Inferior parietal cortex (tissue), 1 donor: ENCODE data around the gene CHI3L1.

ENCODE experiments used
- DNase-seq: peaks from one replicate; pipeline ENCODE4 v3.0.0-alpha.2; 2016; ENCODE audit errors: extremely low spot score

CHI3L1 gene

DNA sequence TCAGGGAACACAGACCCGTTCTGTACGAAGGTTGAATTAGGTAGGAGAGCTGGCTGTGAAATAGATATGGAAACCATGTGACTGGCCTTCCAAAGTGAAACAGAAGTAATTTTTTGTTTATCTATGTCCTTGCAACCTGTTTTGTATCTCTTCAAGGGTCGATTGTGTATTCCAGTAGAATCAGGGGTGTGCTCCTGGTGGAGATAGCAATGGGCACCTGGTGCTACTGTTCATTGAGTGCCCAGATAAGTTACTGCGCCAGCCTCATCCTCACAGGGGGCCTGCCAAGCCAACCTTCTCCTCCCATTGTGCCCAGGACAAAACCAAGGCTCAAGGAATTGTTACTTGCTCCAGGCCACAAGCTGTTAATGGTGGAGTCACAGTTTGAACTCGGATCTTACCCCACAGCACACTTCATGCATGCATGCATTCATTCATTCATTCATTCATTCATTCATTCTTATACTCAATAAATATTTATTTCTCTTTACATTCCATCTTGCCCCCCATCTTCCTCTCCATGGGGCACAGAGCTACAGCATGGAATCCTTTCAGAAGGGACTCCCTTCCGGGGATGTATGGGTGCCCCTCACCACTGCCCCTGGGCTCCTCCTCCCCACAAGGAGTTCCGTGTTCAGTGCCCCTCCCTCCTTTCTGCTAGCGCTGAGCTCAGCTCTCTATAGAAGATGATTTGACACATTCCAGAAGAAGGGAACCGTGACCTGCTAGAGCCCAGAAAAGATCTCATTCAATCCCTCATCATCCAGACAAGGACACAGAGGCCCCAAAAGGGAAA, 34.9 kb downstream of the CHI3L1 start:
- no peak for DNase-seq

DNA sequence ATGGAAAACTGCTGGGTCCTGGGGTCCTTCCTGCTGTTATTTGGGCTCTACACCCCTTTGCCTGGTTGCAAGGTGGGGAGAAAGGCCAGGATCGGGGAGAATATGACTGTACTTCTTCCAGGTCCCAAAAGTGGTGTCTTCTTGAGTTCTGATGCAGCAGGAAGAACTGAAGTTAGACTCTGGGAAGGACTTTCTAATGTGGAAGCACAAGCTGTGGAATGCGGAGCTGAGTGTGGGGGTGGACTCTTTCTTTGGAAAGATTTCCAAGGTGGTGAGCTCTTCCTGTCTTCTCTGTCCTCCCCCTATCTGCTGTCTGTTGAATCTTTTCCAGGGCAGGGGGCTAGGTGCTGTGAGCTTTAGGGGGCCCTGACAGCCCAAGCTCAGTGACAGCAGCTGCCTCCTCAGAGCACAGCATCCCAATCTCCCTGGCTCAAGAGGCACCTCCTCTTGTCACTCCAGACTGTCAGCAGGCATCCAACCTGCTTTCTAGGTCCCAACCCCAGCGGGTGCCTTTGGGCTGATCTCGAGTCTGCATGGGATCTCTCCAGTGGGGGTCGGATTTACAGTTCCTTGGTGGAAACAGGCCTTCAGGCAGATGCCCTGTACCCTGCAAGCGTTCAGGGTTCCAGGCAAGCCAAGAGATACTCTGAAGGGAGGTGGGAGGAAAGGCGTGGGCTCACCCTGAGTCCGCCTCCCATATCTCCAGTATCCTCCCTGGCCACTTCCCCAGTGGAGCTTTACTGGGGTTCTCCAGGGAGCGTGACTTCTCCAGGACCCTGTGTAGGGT, 35.8 kb downstream of the CHI3L1 start:
- DNase-seq = no peak

DNA sequence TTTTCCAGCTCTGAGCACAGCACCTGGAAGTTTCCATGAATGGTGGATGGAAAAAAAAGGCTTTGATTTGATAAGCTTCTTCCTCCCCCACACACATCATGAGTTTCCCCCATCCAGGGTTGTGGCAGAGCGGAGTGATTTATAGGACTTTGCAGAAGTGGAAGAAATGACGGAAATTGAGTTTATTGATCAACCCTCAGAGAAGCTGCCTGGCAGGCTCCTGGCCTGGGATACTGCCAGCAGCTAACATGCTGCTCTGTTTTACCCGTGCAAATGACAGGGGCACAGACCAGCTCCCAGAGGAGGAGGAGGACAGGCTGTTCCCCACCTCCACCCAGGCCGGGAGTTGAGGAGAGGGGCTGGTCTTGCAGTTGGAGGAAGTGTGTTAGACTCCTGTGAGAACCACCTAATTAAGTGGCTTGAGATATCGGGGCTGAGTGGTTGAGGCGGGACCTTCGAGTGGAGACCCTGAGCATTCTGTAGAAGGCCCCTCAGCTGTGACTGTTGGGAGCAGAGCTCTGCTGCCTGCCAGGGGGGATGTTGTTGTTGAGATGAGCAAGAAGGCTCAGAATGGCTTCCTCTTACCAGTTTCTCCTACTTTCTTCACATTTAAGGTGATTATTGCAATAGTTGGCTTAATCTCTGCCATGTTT, 37.2 kb downstream of the CHI3L1 start:
- no peak for DNase-seq

DNA sequence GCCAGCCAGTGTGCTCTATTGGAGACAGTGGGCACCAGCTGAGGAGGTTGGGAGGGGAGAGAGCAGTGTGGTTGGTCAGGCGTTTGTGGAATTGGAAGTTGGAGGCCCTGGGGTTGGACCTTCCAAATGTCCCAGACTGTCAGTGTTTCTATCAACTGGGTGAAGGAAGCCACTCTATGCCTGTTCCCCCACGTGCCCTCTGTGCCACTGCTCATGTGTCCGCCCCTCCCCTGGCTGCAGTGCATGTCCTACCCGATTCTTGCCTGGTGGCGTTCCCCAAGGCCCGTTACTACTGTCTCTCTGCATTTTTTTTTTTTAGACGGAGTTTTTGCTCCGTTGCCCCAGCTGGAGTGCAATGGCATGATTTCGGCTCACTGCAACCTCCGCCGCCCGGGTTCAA, 37.9 kb downstream of the CHI3L1 start:
- DNase-seq = no peak

DNA sequence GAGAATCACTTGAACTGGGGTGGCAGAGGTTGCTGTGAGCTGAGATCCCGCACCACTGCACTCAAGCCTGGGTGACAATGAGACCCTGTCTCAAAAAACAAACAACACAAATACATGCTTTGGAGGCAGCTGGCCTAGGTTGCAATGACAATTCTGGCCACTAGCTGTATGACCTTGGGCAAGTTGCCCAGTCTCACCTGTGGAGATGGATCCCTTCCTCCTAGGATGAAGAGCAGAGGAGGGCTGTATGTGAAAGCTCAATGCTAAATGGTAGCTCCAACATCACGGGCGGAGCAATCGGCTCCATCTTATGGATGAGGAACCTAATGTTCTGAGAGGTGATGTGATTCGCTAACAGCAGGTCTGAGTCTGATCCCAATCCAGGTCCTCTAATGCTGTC, 38.4 kb downstream of the CHI3L1 start:
- no peak for DNase-seq

DNA sequence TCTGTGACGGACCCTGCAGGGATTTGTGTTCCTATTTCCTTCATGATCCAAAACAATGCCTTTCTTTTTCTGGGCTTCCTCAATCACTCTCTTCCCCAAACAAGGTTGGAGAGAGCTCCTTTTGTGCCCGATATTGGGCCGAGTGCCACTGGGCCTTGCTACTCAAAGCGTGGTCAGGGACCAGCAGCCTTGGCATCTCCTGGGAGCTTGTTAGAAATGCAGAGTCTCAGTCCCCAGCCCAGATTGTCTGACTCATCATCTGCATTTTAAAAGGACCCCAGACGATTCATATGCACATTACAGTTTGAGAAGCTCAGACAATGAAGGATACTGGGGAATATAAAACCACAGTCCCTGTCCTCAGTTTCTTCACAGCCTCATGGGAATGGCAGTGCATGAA, 39.1 kb downstream of the CHI3L1 start:
- no peak for DNase-seq

DNA sequence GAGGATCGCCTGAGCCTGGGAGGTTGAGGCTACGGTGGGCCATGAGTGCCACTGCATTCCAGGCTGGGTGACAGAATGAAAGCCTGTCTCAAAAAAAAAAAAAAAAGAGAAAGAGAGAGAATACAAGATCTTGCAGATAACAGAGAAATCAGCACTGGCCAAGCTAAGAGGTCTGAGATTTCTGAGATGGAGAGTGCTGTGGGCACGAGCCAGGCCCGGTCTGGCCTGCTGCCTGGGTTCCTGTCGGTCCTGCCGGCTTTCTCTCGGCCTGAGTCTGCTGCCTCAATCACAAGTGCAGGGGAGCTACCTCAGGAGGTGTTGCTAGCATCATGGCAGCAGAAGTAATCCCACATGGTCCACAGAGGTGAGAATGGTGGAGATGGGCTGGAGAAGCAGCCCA, 40.0 kb downstream of the CHI3L1 start:
- DNase-seq = no peak

DNA sequence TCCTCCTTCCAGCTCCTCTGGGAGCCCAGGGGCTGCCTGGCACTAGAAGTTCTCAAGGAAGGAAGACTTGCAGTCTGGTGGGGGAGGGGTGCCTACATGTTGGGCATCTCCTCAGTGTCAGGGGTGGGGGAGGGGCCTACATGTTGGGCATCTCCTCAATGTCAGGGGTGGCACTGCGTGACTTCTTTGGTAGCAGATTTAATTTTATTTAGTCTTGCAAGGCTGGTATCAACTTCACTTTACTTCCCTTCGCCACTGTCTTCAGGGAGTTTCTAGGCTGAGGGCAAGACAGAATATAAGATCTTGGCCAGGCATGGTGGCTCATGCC, 40.5 kb downstream of the CHI3L1 start:
- no peak for DNase-seq

DNA sequence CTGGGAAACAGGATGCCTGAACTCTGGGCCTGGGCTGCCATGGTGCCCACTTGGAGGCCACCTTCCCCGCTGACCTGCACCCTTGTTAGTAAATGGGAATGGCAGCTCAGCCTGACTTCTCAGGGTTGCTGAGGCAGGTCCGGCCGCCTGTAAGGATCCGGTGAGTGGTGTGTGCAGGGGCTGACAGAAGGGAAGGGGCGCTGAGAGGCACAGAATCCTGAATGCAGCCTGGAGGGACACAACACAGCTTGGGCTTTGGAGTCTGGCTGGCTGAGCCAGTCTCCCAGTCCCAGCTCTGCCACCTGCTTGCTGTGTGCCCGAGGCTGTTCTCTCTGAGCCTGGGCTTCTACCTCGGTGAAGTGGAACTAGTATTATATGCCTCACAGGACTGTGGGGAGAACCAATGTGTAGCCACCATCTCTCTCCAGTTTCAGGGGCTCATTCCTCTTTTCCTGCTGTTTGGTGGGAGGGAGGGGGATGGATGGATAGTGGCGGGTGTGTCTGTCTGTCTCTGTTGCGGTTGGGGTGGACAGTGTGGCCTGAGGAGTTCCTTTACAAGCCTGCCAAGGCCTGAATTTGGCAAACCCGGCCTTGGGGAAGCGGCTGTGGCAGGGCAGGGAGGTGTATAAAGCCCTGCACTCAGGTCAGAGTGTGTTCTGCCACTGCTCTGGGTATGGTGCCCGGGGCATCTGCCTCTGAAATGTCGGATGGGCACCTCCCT, 41.0 kb downstream of the CHI3L1 start:
- no peak for DNase-seq

DNA sequence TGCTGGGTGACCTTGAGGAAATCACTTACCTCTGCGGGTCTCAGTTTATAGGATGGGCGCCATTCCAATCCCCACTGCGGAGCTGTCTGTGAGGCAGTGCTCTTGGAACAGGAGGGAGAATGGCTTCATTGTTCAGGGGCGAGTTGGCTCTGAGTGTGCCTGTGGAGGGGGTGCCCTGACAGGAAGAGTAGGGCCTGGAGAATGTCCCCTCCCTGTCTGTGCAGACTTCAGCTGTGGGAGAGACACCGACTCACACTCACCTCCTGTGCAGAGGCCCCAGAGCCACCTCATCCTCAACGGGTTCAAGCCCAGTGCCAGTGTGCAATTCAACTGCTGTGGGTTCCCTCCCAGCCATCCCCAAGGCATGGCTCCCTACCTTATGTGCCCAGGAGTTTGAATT, 41.8 kb downstream of the CHI3L1 start:
- DNase-seq = peak; percentile 74

DNA sequence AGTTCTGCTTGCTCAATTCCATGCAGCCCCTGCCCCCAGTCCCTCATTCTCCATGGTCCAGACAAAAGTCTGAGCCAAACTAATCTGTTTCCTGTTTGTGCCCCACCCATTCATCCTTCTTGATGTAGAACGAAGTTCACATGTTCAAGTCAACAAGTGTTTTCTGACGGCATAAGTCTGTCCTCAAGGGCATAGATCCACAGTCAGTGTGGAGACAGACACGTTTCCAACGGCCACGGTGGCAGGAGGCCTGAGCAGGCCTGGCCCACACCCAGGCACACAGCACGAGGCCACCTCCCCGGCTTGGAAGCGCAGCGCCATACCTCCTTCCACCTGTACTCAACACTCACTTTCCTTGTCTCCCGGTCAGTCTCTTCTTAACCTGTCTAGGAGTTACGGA, 42.9 kb downstream of the CHI3L1 start:
- DNase-seq = no peak

DNA sequence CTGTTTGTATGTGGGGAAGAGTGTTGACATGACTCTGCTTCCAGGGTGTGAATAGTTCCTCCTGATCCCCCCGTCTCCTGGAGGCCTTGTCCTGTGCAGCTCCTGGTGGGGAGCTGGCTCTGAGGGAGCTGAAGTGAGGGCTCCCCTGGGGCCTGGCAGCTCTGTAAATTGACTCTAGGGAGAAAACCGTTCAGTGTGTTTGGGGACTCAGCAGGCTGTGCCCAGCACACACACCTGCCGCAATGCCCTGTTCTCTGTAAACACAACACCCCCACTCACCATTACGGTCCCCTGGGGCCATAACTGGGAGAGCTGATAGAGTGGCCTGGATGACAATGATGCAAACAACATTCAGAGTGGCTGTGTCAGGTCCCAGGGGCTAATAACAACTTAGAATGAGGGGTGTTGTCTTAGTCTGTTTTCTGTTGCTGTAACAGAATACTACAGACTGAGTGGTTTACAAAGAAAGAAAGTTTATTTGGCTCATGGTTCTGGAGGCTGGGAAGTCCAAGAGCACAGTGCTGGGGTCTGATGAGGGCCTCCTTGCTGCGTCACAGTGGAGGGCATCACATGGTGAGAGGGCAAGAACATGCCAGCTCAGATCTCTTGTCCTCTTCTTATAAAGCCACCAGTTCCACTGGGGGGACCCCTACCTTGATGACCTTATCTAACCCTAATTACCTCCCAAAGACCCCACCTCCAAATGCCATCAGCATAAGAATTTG, 43.7 kb downstream of the CHI3L1 start:
- DNase-seq = no peak

DNA sequence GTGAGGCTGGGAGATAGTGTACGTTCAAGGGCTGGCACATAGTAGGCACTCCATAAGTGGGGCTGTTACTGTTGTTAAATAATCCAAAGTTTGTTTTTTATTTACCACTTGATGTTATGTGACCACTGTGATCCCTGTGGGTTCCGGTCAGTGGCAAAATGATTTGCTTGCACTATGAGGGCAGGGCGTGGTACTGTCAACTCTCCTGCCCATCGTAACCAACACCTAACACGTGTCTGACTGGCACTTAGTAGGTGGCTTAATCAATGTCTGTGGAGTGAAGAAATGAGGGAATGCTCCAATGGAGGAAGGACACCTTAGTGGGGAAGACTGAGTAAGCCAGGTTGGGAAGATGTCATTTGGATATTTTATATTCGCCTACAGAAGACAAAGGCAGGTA, 44.4 kb downstream of the CHI3L1 start:
- DNase-seq = no peak

DNA sequence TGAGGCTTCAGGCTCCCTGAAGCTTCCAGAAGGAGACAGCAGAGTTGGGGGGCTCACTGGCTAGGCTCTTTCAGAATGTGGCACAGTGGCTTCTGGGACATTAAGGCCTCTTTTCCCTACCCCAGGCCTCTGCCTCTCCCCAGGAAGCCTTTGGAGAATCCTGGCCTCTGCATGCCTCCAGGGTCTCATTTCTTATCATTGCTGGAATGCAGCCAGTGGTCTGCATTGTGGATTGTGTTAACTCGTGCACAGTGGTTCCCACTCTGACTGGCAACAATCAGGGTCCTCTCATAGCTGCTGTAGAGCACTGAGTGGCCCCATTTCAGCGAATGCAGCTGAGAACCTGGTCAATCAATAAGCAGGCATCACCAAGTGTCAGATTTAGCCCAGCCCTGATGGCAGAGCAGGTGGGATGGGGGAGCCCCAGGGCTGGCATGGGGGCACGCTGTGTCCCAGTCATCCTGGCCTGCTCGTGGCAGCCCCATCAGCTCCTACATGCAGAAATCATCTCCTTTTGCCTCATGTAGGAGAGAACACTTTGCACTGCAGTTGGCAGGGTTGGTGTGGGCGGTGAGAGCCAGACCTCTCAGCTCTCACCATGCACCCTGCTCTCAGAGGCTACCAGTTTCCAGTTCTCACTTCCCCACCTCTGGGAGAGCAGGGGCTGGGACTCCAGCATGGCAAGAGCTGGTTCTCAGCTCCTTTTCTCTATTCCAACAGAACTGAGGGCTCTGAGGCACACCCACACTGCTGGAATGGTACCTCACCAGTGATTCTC, 45.6 kb downstream of the CHI3L1 start:
- DNase-seq = no peak

DNA sequence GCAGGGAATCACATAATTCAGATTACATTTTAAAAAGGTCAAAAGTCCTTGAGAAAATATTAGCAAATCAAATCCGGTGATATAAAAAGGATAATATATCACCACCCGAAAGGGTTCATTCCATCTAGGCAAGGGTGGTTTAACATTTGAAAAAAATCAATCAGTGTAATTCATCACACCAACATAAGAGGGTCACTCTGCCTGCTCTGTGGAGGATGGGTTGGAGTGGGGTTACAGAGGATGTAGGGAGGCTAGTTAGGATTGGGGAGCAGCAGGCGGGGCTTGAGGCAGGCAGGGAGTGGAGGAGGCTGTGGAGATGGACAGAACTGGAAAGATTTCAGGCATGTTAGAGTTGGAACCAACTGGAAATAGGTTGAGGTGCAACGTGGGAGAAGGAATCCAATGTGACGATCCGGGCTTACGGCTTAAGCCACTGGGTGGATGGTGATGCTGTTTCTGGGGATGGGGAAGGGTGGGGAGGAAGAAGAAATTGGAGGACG, 46.5 kb downstream of the CHI3L1 start:
- DNase-seq = no peak

DNA sequence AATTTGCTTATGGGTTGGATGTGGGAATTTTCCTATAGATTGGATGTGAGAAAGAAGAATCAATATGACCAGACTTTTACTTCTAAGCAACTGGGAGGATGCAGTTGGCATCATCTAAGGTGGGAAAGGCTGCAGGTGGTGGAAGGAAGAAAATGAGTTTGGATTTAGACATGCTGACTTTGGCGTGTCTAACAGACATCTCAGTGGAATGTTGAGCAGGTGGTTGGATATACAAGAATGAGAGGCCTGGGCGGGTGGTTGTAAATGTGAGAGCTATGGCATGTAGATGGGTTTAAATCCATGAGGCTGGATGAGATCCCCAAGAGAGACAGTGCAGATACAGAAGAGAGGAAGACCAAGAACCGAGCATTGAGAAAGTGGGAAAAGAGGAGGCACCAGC, 48.4 kb downstream of the CHI3L1 start:
- no peak for DNase-seq

DNA sequence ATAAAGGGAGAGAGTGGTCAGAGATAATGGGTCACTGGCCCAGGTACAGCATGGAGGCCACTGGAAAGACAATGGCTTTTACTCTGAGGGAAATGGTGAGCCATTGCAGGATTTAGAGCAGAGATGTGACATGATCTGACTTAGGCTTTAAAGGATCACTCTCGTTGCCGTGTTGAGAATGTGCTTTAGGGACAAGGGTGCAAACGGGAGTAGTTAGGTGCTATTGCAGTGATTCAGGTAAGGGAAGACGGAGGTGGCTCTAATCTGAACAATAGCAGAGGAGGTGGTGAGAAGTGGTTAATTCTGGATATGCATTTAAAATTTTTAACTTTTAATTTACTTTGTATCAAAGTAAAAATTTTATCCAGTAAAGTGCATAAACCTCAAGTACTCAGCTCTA, 49.2 kb downstream of the CHI3L1 start:
- DNase-seq = no peak

DNA sequence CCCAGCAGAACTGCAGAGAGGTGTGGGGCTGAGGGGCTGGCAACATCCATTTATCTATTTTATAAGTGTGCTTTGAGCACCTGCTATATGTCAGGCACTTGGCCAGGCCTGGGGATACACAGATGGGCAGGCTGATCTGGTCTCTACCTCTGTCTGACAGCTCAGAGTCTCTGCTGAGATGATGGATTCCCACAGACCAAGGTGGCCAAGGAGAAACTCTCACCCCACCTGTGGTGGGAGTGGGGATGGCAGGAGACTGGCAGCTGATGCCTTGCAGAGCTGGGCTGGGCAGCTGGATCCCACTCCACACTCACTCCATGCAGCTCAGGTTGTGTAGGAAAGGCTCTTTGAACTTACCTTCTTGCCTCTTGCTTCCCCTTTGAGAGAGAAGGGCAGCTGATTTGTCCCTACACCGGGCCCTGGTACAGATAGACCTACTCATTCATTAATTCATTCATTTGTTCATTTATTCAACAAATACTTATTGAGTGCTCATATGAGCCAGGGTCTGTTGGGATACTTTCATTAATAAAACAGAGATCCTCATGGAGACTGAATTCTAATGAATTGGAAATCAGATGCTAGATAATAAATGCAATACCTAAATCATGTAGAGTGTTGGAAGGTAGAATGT, 50.0 kb downstream of the CHI3L1 start:
- DNase-seq = no peak

DNA sequence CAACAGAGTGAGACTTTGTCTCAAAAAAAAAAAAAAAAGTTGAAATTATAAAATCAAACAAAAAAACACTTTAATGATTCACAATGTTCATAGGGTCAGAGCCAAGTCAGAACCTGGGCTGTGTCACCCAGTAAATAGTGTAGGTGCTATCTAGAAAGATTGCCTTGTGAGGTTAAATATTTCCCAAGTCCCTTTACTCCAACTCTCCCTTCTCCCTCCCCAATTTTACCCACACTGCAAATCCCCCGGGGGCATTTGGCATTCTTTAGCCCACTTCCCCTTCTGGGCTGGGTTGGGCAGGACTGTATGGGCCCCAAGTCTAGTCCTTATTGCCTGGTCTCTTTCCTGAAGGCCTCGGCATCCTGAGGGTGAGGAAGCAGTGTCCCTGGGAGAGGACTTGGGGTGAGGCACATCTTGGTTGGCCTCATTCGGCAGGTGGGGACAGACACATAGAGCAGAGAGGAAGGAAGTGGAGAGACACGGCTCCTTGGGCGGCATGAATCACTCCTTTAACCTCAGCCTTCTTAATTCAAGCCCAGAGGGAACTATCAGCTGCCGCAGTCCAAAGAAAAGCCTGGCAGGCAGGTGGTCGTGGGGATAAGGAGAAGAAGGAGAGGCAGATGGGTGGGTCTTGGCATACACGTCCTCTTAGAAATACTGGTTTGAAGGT, 50.7 kb downstream of the CHI3L1 start:
- DNase-seq = no peak
